HG02678 (cell line): Measurements from ENCODE around the gene TALDO1.

ENCODE experiments used
- ATAC-seq: cut with Tn5 transposase; IDR thresholded peaks from one replicate; pipeline ENCODE4 v1.9.1; 2021; ENCODE audit warnings: mild to moderate bottlenecking, moderate library complexity; ENCODE audit not compliant: unreplicated experiment

TALDO1 gene

GRCh38 chr11:767238-767637 is 20.0 kb downstream of the TALDO1 start:
- ATAC-seq = no peak

- no peak for ATAC-seq
Measured at GRCh38 chr11:769887-770641, 22.8 kb downstream of the TALDO1 start.

GRCh38 chr11:770642-771616 is 23.7 kb downstream of the TALDO1 start:
- no peak for ATAC-seq

GRCh38 chr11:771617-772204 is 24.4 kb downstream of the TALDO1 start:
- no peak for ATAC-seq

- ATAC-seq = no peak
Measured at GRCh38 chr11:772429-773390, 25.4 kb downstream of the TALDO1 start.

- ATAC-seq = no peak
Measured at GRCh38 chr11:773425-773824, 26.2 kb downstream of the TALDO1 start.

- ATAC-seq = no peak
Measured at GRCh38 chr11:773830-774229, 26.6 kb downstream of the TALDO1 start.

- ATAC-seq = no peak
Measured at GRCh38 chr11:774873-775592, 27.8 kb downstream of the TALDO1 start.

GRCh38 chr11:776263-776560 is 28.9 kb downstream of the TALDO1 start:
- ATAC-seq = no peak

- ATAC-seq = peak; percentile 37
Measured at GRCh38 chr11:776561-777287, 29.5 kb downstream of the TALDO1 start.

- peak; percentile 79 for ATAC-seq
Measured at GRCh38 chr11:777288-778255, 30.3 kb downstream of the TALDO1 start, which contains the start of gene GATD1. Gene GATD1 (minus strand): TSS chr11:777487. CDS start chr11:777462, 25 bp downstream.

GRCh38 chr11:778976-779954 is 32.0 kb downstream of the TALDO1 start:
- no peak for ATAC-seq

- ATAC-seq = no peak
Measured at GRCh38 chr11:779955-780532, 32.8 kb downstream of the TALDO1 start.

GRCh38 chr11:782264-783174 is 35.3 kb downstream of the TALDO1 start:
- no peak for ATAC-seq

GRCh38 chr11:783581-784015 is 36.3 kb downstream of the TALDO1 start:
- ATAC-seq = no peak
